Panc1 (cell line): ENCODE measurements around the gene RRBP1.

Experiments used
- CTCF ChIP-seq: fragments of 450-650 bp; IDR thresholded peaks from 2 replicates; pipeline ENCODE4 v1.5.1; 2017; ENCODE audit warnings: mild to moderate bottlenecking
- REST ChIP-seq, 2 experiments: IDR thresholded peaks; 2 replicates each; pipeline ENCODE4 v1.6.1; 2011 to 2012; ENCODE audit warnings: low read depth in 2 of 2, control low read depth in 1 of 2, low read length in 1 of 2, mild to moderate bottlenecking in 1 of 2, moderate library complexity in 1 of 2; ENCODE audit not compliant: insufficient read depth in 1 of 2
- SIN3A ChIP-seq: IDR thresholded peaks from 2 replicates; pipeline ENCODE4 v1.6.1; 2012; ENCODE audit warnings: low read depth, mild to moderate bottlenecking, low read length, moderate library complexity, borderline replicate concordance; ENCODE audit not compliant: insufficient read depth
- TCF7L2 ChIP-seq: IDR thresholded peaks from 2 replicates; pipeline ENCODE4 v1.6.1; 2011; ENCODE audit warnings: mild to moderate bottlenecking, low read depth, low read length, inconsistent platforms

DNA sequence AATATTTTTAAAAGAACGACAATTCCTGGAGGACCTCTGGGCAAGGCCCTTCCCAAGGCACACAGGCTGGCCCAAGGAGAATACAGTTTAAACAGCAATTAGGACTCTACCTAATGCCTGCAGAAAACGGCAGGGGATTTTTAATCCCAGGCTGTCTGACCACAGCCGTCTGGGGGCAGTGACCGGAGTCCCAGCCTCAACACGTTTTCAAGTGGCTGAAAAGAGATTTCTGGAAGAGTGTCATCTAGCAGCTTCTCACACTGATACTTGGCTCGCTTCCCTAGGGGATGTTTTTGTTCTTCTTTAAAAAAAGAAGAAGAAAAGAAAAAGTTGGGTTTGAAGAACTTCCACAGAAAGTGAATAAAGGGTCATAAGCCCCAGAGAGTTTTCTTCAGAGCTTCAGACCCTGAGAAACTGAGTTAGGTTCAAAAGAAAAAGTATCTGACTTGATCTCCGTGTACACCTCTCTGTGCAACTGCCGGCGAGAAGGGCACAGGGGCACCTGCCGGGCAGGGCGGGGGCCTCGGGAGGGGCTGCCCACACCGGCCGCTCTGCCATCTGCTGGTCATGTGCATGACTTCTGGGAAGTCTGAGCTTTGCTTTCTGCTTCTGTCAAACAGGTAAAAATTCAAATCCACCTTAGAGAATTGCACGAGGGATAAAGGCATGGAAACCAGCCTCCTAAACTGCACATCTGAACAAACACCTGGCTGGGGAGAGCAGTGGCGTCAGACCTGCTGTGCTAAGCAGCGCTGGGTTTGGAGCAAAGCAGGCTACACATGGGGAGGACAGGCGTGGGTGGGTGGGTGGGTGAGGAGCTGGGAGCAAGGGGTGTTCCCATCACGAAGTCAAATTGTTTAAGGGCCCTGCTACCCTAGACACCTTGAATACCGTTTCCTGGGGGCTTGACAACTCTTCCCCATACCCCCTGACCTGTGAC lies 33.0 kb downstream of the RRBP1 start:
- TF ChIP-seq CTCF (peak; percentile 27; the same call in 1 of the 2 replicates), SIN3A (no peak), REST (IDR thresholded peaks at IDR 0.05; ENCODE audit: insufficient read depth in 1 of 2, low read depth in 2 of 2, low read length in 1 of 2) (no peak), TCF7L2 (no peak)
